Astrocyte (in vitro differentiated cells and primary cell): Measurements from ENCODE around the gene SFMBT2. TPM values are rescaled to one million over a fixed set of nuclear protein-coding genes. Genes with fewer than 3 reads are reported as not detected.

ENCODE experiments used
- DNase-seq: peaks from one replicate; pipeline ENCODE4 v3.0.0-alpha.2; 2010; ENCODE audit warnings: low read depth
- FAIRE-seq: peaks from 2 replicates; lab custom pipeline; 2011; peaks lifted over from hg19 to GRCh38; lab: Jason Lieb, UNC
- H2AFZ ChIP-seq: 2 replicates; pipeline ENCODE4 v1.6.0; 2012; ENCODE audit warnings: low read depth, low read length, inconsistent platforms
- H3K27ac ChIP-seq: 2 replicates; pipeline ENCODE4 v1.5.1; 2011; ENCODE audit warnings: low read depth, low read length, inconsistent platforms
- H3K27me3 ChIP-seq: 2 replicates; pipeline ENCODE4 v1.6.0; 2011; ENCODE audit warnings: low read length, inconsistent platforms; ENCODE audit not compliant: insufficient read depth
- H3K36me3 ChIP-seq: 2 replicates; pipeline ENCODE4 v1.5.1; 2011; ENCODE audit warnings: low read length, inconsistent platforms; ENCODE audit not compliant: insufficient read depth
- H3K4me1 ChIP-seq: 2 replicates; pipeline ENCODE4 v1.5.1; 2011; ENCODE audit warnings: low read length, inconsistent platforms; ENCODE audit not compliant: insufficient read depth
- H3K4me2 ChIP-seq: 2 replicates; pipeline ENCODE4 v1.6.0; 2012; ENCODE audit warnings: low read length, inconsistent platforms
- H3K4me3 ChIP-seq: 2 replicates; pipeline ENCODE4 v1.5.1; 2011; ENCODE audit warnings: low read depth, mild to moderate bottlenecking, low read length, inconsistent platforms; ENCODE audit not compliant: insufficient read depth
- H3K79me2 ChIP-seq: 2 replicates; pipeline ENCODE4 v1.6.0; 2012; ENCODE audit warnings: mild to moderate bottlenecking, low read length, inconsistent platforms; ENCODE audit not compliant: insufficient read depth
- H3K9ac ChIP-seq: 2 replicates; pipeline ENCODE4 v1.6.0; 2012; ENCODE audit warnings: mild to moderate bottlenecking, low read length, inconsistent platforms
- H3K9me3 ChIP-seq: 2 replicates; pipeline ENCODE4 v1.5.1; 2012; ENCODE audit warnings: low read depth, mild to moderate bottlenecking, low read length, inconsistent platforms; ENCODE audit not compliant: insufficient read depth
- H4K20me1 ChIP-seq: 2 replicates; pipeline ENCODE4 v1.6.0; 2012; ENCODE audit warnings: low read length, inconsistent platforms; ENCODE audit not compliant: insufficient read depth
- H3K27ac Mint-ChIP-seq: one replicate; pipeline ENCODE4 v1.8.0; 2021; ENCODE audit warnings: mild to moderate bottlenecking, mixed read lengths; ENCODE audit not compliant: unreplicated experiment
- H3K27me3 Mint-ChIP-seq: one replicate; pipeline ENCODE4 v1.8.0; 2021; ENCODE audit warnings: low read depth, mixed read lengths; ENCODE audit not compliant: unreplicated experiment
- H3K36me3 Mint-ChIP-seq: one replicate; pipeline ENCODE4 v1.8.0; 2021; ENCODE audit warnings: low read depth, mixed read lengths; ENCODE audit not compliant: unreplicated experiment
- H3K4me1 Mint-ChIP-seq: one replicate; pipeline ENCODE4 v1.8.0; 2021; ENCODE audit warnings: low read depth, mixed read lengths; ENCODE audit not compliant: unreplicated experiment
- H3K4me3 Mint-ChIP-seq: one replicate; pipeline ENCODE4 v1.8.0; 2021; ENCODE audit warnings: mild to moderate bottlenecking, moderate library complexity, mixed read lengths; ENCODE audit not compliant: unreplicated experiment
- H3K9me3 Mint-ChIP-seq: one replicate; pipeline ENCODE4 v1.8.0; 2021; ENCODE audit warnings: mild to moderate bottlenecking, mixed read lengths; ENCODE audit not compliant: unreplicated experiment
- EZH2 ChIP-seq: IDR thresholded peaks from 2 replicates; pipeline ENCODE4 v1.6.1; 2012; ENCODE audit warnings: mild to moderate bottlenecking, low read length, inconsistent platforms; ENCODE audit not compliant: insufficient read depth
- total RNA-seq: library from RNA; stranded (reverse); gene quantifications from 2 replicates; pipeline ENCODE4 v1.2.1, GENCODE V29; 2021
- TF ChIP-seq, protein P1 (sequence below): IDR thresholded peaks from 2 replicates; pipeline ENCODE4 v1.5.1; 2011; ENCODE audit warnings: low read depth, mild to moderate bottlenecking, inconsistent platforms, low read length, moderate library complexity; ENCODE audit not compliant: insufficient read depth

The SFMBT2 gene
- total RNA-seq, 1 donor from 2014 or later = 3.9 TPM

- no peak for FAIRE-seq
- Histone ChIP-seq H3K27ac (no peak overlapping the region), H3K79me2 (peaks cover 4% of the 10 kb centered on the region), H3K4me3 (peak overlapping the region; percentile 76), H3K36me3 (no peaks in the 10 kb centered on the region), H3K4me1 (peaks cover 29% of the 10 kb centered on the region), H3K9me3 (no peaks in the 10 kb centered on the region), H4K20me1 (peaks cover 6% of the 10 kb centered on the region), H3K9ac (peak overlapping the region; percentile 75), H2AFZ (peak overlapping the region; percentile 90), H3K4me2 (peak overlapping the region; percentile 97), H3K27me3 (peaks cover 28% of the 10 kb centered on the region)
- H3K4me3 Mint-ChIP-seq = peak overlapping the region; percentile 88
- no peak for TF ChIP-seq EZH2
- TF ChIP-seq, protein P1, sequence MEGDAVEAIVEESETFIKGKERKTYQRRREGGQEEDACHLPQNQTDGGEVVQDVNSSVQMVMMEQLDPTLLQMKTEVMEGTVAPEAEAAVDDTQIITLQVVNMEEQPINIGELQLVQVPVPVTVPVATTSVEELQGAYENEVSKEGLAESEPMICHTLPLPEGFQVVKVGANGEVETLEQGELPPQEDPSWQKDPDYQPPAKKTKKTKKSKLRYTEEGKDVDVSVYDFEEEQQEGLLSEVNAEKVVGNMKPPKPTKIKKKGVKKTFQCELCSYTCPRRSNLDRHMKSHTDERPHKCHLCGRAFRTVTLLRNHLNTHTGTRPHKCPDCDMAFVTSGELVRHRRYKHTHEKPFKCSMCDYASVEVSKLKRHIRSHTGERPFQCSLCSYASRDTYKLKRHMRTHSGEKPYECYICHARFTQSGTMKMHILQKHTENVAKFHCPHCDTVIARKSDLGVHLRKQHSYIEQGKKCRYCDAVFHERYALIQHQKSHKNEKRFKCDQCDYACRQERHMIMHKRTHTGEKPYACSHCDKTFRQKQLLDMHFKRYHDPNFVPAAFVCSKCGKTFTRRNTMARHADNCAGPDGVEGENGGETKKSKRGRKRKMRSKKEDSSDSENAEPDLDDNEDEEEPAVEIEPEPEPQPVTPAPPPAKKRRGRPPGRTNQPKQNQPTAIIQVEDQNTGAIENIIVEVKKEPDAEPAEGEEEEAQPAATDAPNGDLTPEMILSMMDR = no peak
- no peak for DNase-seq
- H3K36me3 Mint-ChIP-seq = no peaks in the 10 kb centered on the region
- H3K27me3 Mint-ChIP-seq = peaks cover 25% of the 10 kb centered on the region
- peaks cover 7% of the 10 kb centered on the region for H3K4me1 Mint-ChIP-seq
- H3K27ac Mint-ChIP-seq = peak overlapping the region; percentile 6
- H3K9me3 Mint-ChIP-seq = no peaks in the 10 kb centered on the region
Observed at GRCh38 chr10:7409732-7410168, 1.1 kb downstream of the SFMBT2 start.

DNA sequence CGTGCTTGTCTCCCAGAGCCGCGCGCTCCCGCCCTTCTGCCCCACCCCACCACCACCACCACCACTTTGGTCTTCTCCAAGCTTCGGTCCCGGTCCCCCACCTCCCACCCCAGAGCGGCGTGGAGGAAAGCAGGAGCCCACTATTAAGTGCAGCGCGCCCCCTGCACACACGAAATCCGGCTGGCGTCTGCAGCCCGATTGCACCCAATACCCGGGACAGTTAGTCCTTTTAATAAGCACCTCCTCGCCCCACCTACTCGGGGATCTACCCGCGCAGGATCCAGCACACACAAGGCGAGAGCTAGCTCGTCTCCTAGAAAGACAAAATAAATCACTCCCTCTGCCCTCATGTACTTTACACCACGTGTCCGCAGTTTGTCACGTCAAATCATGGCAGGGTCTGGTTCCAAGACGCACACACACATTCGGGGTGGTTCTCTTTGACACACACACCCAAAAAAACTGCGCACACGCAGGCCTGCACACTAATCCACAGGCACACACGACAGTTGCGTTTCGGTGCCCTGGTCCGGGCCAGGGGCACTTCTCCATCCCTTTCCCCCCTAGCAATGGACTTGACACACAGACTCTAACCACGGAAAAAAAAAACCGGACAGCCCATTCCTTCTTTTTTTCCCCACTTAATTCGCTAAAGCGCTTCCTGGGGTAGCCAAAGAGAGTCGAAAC lies 1.6 kb downstream of the SFMBT2 start:
- no peaks in the 10 kb centered on the region for H3K9me3 Mint-ChIP-seq
- peaks cover 29% of the 10 kb centered on the region for H3K4me1 ChIP-seq
- H3K4me2 ChIP-seq = peak overlapping the region; percentile 97
- H3K4me1 Mint-ChIP-seq = peaks cover 7% of the 10 kb centered on the region
- peaks cover 25% of the 10 kb centered on the region for H3K27me3 Mint-ChIP-seq
- peaks cover 4% of the 10 kb centered on the region for H3K79me2 ChIP-seq
- peak overlapping the region; percentile 77 for H3K9ac ChIP-seq
- H3K4me3 Mint-ChIP-seq = peak overlapping the region; percentile 88
- DNase-seq (no peak), FAIRE-seq (no peak)
- H3K27ac ChIP-seq = no peak overlapping the region
- no peaks in the 10 kb centered on the region for H3K9me3 ChIP-seq
- peak overlapping the region; percentile 76 for H3K4me3 ChIP-seq
- H3K36me3 Mint-ChIP-seq = peaks cover 2% of the 10 kb centered on the region
- H4K20me1 ChIP-seq = peaks cover 6% of the 10 kb centered on the region
- peak overlapping the region; percentile 36 for H3K27ac Mint-ChIP-seq
- H3K27me3 ChIP-seq = peaks cover 27% of the 10 kb centered on the region
- TF ChIP-seq, protein P1 = no peak
- TF ChIP-seq EZH2 = peak; percentile 19
- no peaks in the 10 kb centered on the region for H3K36me3 ChIP-seq
- H2AFZ ChIP-seq = peak overlapping the region; percentile 90
